Lung (tissue), 12 donors: ENCODE results near the gene TRPC4AP. TPM values are rescaled to one million over a fixed set of nuclear protein-coding genes. Genes with fewer than 3 reads are reported as not detected.

ENCODE experiments used
- ATAC-seq: fragments of 200-7000 bp; cut with Tn5 transposase; one replicate; pipeline ENCODE4 v1.9.1; 2020; ENCODE audit warnings: moderate number of reproducible peaks; ENCODE audit not compliant: insufficient read depth, low FRiP score
- DNase-seq, 3 donors: peaks; one replicate each; pipeline ENCODE4 v3.0.0-alpha.2; 2013 to 2017
- H3K27ac ChIP-seq, 2 donors: one replicate each; pipeline ENCODE4 v1.5.1; 2013; ENCODE audit warnings: mild to moderate bottlenecking in 2 of 2, moderate library complexity in 2 of 2, control low read depth in 1 of 2, inconsistent platforms in 1 of 2, low read depth in 1 of 2, low read length in 1 of 2
- H3K27me3 ChIP-seq, 3 donors: one replicate each; pipeline ENCODE4 v1.5.1; 2013; ENCODE audit warnings: low read length in 2 of 3; ENCODE audit not compliant: control insufficient read depth in 3 of 3, insufficient read depth in 3 of 3
- H3K36me3 ChIP-seq, 4 donors: one replicate each; pipeline ENCODE4 v1.5.1; 2013; ENCODE audit warnings: low read length in 4 of 4, mild to moderate bottlenecking in 1 of 4, moderate library complexity in 1 of 4; ENCODE audit not compliant: control insufficient read depth in 4 of 4, insufficient read depth in 4 of 4
- H3K4me1 ChIP-seq, 5 donors: one replicate each; pipeline ENCODE4 v1.5.1; 2013; ENCODE audit warnings: low read length in 5 of 5, mild to moderate bottlenecking in 2 of 5, moderate library complexity in 1 of 5; ENCODE audit not compliant: control insufficient read depth in 5 of 5, insufficient read depth in 5 of 5
- H3K4me3 ChIP-seq: one replicate; pipeline ENCODE4 v1.5.1; 2013; ENCODE audit warnings: mild to moderate bottlenecking, control low read depth, moderate library complexity
- H3K9ac ChIP-seq, 2 donors: one replicate each; pipeline ENCODE4 v1.5.1; 2013; ENCODE audit warnings: low read length in 2 of 2, control low read depth in 1 of 2; ENCODE audit not compliant: insufficient read depth in 1 of 2
- H3K9me3 ChIP-seq, 4 donors: one replicate each; pipeline ENCODE4 v1.5.1; 2013; ENCODE audit warnings: low read length in 3 of 4, mild to moderate bottlenecking in 1 of 4, moderate library complexity in 1 of 4; ENCODE audit not compliant: control insufficient read depth in 4 of 4, insufficient read depth in 3 of 4
- CTCF ChIP-seq: IDR thresholded peaks from 2 replicates; pipeline ENCODE4 v1.5.1; 2012; ENCODE audit warnings: mild to moderate bottlenecking; ENCODE audit errors: control extremely low read depth, extremely low read depth
- WGBS, 2 donors: extraction: QIAGEN DNeasy Blood & Tissue Kit; methylation state at CpG; one replicate each; pipeline ENCODE4 v1.1.7; 2013; 5-methylcytosine and 5-hydroxymethylcytosine counted together
- polyA plus RNA-seq, 2 donors: library from polyadenylated mRNA; stranded (reverse); fragments of 200-250 nt; gene quantifications; one replicate each; pipeline ENCODE4 v1.2.1, GENCODE V29; 2013
- total RNA-seq, 2 donors: library from RNA; depleted of rRNA in 1 of 2; stranded (reverse); fragments of >200 nt in 1 of 2; gene quantifications; one replicate each; pipeline ENCODE4 v1.2.1, GENCODE V29; 2014 to 2021
- donor health status: control.
- donor health status: control.
- donor health status: Bipolar disorder and iron deficiency.
- donor health status: healthy.
- donor health status: DM: yes; HTN: yes; CAD: no.

Gene TRPC4AP
- total and polyA plus RNA-seq, 4 donors = 37.6 to 62.5 (median 50.2) TPM

DNA sequence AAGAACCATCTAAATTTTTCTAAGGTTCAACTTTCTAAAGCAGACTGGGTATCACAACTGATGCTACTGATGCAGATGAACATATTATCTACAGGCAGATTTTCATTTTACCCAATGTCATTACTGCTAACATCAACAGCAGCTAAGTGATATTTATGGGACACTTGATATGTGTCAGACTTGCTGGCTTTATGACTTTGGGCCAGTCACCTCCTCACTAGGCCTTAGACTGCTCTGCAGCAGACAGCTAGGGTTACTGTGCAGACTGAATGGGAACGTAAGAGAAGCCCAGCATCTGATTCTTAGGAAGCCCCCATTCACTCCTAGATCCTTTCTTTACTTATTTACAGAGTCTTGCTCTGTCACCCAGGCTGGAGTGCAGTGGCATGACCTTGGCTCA is 70.8 kb downstream of the TRPC4AP start:
- Histone ChIP-seq H3K27me3 (no peaks in the 10 kb centered on the region), H3K9me3 (no peaks in the 10 kb centered on the region), H3K36me3 (peaks cover 0 to 45% (median 18%) of the 10 kb centered on the region in 4 donors), H3K4me3 (no peak overlapping the region), H3K9ac (no peak overlapping the region), H3K4me1 (peaks cover 0 to 11% (median 0%) of the 10 kb centered on the region in 5 donors), H3K27ac (no peak overlapping the region)
- ATAC-seq (no peak), DNase-seq (no peak)
- 91 to 98% methylated on average over 1 of the region's 1 CpG for WGBS, 2 donors
- TF ChIP-seq CTCF = no peak

GRCh38 chr20:35021063-35021462 is 71.5 kb downstream of the TRPC4AP start:
- WGBS, 2 donors = 91 to 93% methylated on average over 12 of the region's 12 CpGs
- Histone ChIP-seq H3K9ac (no peak overlapping the region), H3K4me3 (no peak overlapping the region), H3K9me3 (no peaks in the 10 kb centered on the region), H3K4me1 (peaks cover 0 to 11% (median 0%) of the 10 kb centered on the region in 5 donors), H3K27ac (no peak overlapping the region), H3K36me3 (peaks cover 0 to 47% (median 20%) of the 10 kb centered on the region in 4 donors), H3K27me3 (no peaks in the 10 kb centered on the region)
- TF ChIP-seq CTCF = no peak
- ATAC-seq (no peak), DNase-seq (no peak)

DNA sequence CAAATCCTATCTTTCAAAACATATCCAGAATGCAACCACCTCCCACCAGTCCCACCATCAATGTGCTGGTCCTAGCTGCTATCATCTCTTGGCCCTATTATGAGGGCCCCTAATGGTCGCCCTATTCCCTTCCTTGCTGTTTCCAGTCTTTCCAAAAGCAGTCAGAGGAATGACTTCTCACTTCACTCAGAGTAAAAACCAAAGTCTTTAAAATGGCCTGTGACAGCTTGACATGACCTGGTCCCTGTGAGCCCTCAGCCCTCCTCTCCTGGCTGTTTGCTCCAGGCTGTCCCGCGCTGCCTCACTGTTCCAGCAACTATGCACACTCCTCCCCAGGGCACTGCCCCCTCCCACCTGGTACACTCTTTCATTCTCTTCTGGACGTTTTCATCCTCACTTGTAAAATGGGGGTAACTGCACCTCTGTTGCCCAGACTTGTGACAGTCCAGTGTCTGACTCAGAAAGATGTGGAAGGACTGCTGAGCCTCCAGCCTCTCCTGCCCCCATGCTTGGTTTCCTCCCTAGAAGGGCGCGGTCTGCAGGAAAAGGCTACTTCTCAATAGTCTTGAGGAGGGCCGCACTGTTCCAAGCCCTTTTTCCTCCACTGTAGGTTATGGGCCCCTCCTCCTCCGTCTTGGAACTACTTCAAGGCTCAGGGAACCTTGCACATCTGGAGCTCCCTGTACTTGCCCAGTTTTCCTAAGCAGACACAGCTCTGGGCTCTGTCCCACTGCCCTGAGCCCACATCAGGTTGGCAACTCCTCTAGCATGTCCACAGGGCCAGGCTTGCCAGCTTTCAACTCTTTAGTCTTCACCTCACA is 72.3 kb downstream of the TRPC4AP start:
- H3K9me3 ChIP-seq = no peaks in the 10 kb centered on the region
- DNase-seq (no peak), ATAC-seq (no peak)
- 85 to 90% methylated on average over 8 of the region's 8 CpGs for WGBS, 2 donors
- no peaks in the 10 kb centered on the region for H3K27me3 ChIP-seq
- no peak overlapping the region for H3K9ac ChIP-seq
- H3K36me3 ChIP-seq = peaks cover 0 to 54% (median 25%) of the 10 kb centered on the region in 4 donors
- no peak for TF ChIP-seq CTCF
- no peak overlapping the region for H3K27ac ChIP-seq
- H3K4me1 ChIP-seq = peaks cover 0 to 11% (median 0%) of the 10 kb centered on the region in 5 donors
- H3K4me3 ChIP-seq = no peak overlapping the region
